Fibroblast of skin of abdomen (primary cell): ENCODE results near the gene TTC12. TPM values are rescaled to one million over a fixed set of nuclear protein-coding genes. Genes with fewer than 3 reads are reported as not detected.
A peak's percentile ranks its signal among the peaks of the same experiment; 100 is the strongest.

Experiments
- DNase-seq: peaks from one replicate; pipeline ENCODE4 v3.0.0-alpha.2; 2013
- polyA plus RNA-seq, 2 experiments: library from polyadenylated mRNA; unstranded; fragments of 120-200 nt; gene quantifications; one replicate each; pipeline ENCODE4 v1.2.1, GENCODE V29; 2013; ENCODE audit not compliant: insufficient read length in 2 of 2

Gene TTC12, protein sequence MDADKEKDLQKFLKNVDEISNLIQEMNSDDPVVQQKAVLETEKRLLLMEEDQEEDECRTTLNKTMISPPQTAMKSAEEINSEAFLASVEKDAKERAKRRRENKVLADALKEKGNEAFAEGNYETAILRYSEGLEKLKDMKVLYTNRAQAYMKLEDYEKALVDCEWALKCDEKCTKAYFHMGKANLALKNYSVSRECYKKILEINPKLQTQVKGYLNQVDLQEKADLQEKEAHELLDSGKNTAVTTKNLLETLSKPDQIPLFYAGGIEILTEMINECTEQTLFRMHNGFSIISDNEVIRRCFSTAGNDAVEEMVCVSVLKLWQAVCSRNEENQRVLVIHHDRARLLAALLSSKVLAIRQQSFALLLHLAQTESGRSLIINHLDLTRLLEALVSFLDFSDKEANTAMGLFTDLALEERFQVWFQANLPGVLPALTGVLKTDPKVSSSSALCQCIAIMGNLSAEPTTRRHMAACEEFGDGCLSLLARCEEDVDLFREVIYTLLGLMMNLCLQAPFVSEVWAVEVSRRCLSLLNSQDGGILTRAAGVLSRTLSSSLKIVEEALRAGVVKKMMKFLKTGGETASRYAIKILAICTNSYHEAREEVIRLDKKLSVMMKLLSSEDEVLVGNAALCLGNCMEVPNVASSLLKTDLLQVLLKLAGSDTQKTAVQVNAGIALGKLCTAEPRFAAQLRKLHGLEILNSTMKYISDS
- polyA plus RNA-seq (2013, experiment 1 of 2; ENCODE audit: insufficient read length) = 5.6 TPM
- polyA plus RNA-seq (2013, experiment 2 of 2; ENCODE audit: insufficient read length) = 4.2 TPM

- peak; percentile 72 for DNase-seq
These were observed at the start of gene TTC12 for GRCh38 chr11:113314389-113315301. Gene TTC12, plus strand, starts transcription at chr11:113314583. Its CDS starts 1,675 bp downstream, at chr11:113316258.

- DNase-seq = no peak
These were observed 49.0 kb upstream of the TTC12 start for GRCh38 chr11:113265362-113265761.

- DNase-seq = no peak
These were observed 46.9 kb upstream of the TTC12 start for GRCh38 chr11:113267493-113267892.

DNA sequence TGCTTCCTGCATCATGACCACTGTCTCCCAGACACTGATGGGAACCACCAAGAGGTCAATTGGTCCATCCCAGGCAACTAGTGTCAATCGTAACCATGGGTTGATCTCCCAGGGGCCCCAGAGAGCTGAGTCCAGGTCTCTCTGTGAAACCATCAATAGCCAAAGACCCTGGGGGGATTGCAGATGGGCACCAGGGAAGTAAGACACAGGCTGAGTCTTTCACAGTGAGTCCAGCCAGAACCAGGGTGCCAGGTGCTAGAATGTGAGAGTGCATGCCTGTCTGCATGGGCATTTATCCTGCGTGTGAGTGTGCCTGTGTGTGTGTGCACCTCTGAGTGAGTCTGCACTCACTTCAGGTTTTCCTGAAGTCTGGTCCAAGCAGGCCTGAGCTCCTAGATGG is 45.3 kb upstream of the TTC12 start:
- DNase-seq = no peak

DNA sequence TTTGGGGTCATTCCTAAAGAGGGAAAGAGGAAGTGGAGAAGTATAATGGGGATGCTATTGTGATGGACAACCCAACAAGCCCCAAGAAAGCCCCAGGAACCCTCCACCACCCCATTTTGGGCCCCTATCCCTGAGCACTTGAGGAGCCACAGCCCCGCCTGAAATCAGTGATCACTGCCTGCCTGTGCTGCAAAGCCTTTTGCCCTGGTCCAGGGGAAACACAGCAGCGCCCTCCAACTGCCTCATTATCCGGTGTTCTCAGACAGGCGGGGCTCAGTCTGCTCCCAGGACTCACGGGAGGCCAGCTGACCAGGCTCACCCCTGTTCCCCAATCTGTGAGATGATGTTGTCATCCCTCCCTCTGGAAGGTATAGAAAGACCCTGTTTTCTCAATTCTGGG is 44.7 kb upstream of the TTC12 start:
- no peak for DNase-seq

- DNase-seq = no peak
These were observed 44.3 kb upstream of the TTC12 start for GRCh38 chr11:113270080-113270479.

DNA sequence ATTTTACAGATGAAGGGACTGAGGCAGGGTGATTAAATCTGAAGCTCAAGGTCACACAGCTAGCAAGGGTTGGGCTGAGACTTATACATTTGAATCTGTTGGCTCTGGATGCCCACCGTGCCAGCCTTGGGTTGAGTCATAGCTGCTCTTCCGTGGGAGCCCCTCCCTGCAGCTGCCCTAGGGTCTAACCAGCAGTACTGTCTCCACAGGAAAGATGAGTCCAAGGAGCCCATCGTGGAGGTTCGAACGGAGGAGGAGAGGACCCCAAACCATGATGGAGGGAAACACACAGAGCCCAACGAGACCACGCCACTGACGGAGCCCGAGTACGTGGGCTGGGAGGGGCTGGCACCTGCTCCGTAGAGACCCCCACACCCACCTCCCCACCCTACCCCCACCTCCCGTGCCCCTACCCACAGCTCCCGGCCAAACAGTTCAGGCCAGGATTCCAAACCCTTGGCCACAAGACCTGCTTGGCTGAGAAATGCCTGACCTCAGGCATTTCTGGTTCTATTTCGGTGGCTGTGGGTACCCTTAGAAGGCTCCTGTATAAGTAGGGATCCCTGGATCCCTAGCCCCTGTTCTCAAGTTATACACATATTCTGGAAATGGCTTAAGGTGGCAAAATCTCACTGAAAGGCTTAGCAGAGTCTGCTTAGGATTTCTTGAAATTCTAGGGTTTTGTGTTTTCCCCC is 42.7 kb upstream of the TTC12 start:
- DNase-seq = no peak

- DNase-seq = no peak
These were observed 42.1 kb upstream of the TTC12 start for GRCh38 chr11:113272281-113272680.

DNA sequence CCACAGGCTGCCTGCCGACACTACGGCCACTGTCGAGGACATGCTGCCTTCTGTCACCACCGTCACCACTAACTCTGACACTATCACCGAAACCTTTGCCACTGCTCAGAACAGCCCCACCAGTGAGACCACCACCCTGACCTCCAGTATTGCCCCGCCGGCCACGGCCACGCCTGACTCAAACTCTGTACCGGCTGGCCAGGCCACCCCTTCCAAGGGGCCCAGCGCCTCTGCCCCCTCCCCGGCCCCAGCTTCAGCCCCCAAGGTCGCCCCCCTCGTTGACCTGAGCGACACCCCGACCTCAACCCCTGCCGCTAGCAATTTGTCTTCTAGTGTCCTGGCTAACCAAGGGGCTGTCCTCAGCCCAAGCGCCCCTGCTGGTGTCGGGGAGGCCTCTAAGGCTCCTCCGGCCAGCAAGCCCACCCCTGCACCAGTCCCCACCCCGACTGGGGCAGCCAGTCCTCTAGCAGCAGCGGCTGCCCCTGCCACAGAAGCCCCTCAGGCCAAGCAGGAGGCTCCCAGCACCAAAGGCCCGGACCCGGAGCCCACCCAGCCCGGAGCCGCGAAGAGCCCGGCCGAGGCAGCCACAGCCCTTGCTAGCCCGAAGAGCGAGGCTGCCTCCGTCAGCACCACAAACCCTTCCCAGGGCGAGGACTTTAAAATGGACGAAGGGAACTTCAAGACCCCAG is 41.3 kb upstream of the TTC12 start:
- DNase-seq = no peak

DNA sequence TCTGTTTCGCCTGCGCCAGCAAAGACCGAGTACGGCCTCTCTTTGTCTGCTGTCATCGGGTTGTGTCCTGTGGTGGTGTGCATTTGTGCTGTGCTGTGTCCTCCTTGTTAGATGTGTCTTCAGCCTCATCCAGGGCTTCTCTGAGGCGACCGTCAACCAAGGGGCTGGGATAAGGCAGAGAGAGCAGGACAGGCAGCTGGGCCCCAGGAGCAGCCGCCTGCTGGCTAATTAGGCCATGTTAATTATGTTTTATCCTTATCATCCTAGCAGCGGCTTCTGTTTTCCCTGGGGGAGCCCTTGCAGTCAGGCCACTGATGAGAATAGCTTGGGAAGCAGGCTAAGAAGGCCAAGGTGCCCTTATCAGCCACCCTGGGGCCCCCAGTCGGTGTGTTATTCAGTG is 40.7 kb upstream of the TTC12 start:
- no peak for DNase-seq

DNA sequence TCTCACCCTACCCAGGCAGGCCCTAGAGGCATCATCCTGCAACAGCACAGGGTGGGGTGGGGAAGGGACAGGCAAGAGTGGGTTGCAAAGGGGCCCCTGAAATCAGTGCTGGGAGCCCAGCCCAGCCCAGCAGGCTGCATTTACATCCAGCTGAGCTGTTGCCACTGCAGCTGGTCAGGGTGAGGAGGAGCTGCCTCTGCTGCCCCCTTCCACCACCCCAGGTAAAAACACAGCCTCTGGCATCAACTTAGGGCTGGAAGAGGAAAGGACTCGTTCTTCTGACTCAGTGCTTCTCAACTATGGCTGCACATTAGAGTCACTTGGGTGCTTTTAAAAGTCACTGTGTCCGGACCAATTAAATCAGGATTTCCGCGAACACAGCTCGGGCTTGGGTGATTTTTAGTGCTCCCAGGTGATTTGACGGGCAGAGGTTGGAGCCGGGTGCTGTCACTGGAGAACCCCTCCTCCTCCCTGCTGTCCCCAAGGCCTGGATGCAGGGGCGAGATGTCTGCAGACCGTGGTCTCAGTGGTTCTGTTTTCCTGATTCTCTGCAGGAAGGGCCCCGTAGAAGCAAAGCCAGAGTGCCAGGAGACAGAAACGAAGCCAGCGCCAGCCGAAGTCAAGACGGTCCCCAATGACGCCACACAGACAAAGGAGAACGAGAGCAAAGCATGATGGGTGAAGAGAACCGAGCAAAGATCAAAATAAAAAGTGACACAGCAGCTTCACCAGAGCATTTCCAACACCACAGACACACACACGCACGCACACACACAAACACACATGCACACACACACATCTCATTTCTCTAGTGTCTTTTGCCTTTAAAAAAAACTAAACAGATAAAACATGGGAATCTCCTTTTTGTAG is 39.4 kb upstream of the TTC12 start:
- DNase-seq = no peak

DNA sequence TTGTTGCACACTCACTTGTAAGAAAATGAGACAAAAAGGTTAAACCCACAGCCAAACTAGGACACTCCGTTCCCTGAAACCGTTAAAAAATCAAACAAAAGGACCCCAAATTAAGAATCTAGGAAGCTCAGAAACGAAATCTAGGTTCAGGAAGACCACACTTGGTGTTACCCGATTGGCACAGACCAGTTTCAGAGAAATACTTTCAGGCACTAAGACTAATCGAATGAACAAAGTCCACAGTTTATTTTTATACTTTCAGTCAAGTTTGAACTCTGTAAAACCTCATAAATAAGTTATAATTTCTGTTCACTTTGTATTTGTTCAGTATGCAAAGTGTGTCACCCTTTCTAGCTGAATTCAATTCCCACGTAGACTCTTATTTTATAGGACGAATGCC is 38.8 kb upstream of the TTC12 start:
- DNase-seq = no peak

- no peak for DNase-seq
These were observed 37.9 kb upstream of the TTC12 start for GRCh38 chr11:113276466-113276865.

DNA sequence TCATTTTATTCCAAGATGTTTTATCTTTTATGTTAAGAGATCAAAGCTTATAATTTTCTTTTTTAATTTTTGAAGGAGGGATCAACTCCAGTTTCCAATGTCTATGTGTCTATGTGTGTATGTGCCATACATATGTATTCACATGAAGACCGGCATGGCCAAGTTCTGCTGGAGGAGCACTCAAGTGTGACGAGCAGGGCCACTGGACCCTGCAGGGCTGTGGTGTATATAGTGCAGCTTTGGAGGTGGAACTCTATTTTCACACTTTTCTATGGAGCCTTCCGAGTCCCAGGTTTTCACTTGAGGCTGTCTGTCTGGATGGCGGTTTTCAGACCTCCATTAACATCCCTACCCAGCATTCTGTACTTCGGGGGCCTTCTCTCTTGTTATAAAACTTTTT is 36.5 kb upstream of the TTC12 start:
- DNase-seq = no peak

- DNase-seq = no peak
These were observed 35.9 kb upstream of the TTC12 start for GRCh38 chr11:113278481-113278880.

DNA sequence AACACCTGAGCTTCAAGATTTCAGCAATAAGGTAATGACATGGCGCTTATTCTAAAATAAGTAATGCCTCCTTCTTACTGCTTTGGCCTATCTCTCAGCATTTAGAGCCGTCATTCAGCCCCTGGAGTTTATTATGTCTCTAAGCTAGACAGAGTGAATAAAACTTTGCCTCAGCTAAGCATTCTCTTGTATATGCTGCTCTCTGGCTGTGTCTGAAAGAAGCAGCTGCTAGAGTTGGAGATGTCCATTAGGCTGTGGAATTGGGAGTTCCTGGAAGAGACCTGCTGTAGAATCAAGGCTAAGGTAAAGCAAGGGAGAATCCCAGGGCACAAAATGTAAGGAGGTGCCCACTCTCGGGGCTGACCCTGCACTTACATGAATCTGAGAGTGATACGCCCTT is 35.5 kb upstream of the TTC12 start:
- DNase-seq = peak; percentile 9

DNA sequence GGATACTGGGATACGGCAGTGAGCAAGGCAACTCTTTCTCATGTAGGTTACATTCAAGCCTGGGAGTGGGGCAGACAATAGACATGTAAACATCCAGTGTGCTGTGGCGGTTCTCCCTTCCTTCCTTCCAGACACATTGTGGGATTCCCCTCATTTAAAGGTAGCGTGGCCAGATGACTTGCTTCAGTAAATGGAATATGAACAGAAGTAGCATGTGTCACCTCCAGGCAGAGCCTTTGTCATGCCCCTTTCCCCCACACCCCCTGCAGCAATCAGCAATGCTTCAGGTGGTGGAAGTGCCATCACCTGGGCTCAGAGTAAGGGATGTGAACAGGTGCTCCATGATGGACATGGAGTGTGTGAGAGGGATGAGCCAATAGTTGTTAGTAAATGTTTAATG is 34.8 kb upstream of the TTC12 start:
- no peak for DNase-seq

DNA sequence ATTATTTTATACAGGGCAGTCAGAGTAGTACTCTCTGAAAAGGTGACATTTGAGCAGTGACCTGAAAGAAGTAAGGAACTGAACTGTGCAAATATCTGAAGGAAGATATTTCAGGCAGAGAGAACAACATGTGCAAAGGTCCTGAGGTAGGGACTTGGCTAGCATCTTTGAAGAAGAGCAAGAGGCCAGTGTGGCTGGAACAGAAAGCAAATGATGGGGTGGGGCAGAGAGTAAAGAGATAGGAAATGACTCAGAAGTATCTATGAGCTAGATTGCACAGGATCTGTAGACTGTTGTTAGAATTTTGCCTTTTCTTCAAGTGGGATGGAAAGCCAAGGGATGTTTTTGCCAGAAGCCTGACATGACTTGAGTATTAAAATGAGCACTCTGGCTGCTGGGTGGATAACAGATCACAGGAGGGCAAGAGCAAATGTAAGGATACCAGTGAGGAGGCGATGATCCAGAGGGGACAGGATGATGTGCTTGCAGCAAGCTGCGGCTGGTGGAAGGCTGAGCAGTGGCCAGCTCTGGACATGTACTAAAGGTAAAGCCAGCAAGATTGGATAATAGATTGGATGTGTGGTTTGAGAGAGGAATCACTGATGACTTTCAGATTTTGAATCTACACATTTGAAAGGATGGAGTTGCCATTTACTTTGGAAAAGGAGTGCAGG is 33.2 kb upstream of the TTC12 start:
- DNase-seq = no peak

GRCh38 chr11:113282898-113283437 is 31.4 kb upstream of the TTC12 start:
- no peak for DNase-seq

DNA sequence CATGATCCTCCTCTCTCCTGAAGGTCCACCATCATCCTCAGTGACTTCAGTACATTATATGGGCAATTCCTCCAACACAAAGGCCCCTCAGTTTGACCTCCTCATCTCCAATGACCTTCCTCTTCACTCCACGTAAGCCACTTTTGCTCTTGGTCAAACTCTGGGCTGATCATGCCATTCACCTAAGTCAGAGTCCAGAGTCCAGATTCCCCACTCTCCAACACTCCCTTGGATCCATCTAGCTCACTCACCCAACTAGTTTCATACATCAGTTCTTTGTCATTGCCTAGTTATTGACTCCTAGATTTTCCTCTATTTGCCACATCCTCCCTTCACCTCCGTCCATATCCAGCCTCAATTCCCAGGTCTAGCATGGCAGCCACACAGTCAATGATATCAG is 30.5 kb upstream of the TTC12 start:
- no peak for DNase-seq
